ENCODE results near the gene HECA.
"Not testable (repeated sequence)": the region's sequence is repeated elsewhere in the genome, so short reads cannot be mapped to it uniquely, and the experiment has no call there.

HECA gene

GRCh38 chr6:139134817-139135577 is at the start of gene HECA:
TSS of gene HECA (plus strand) at chr6:139135080. CDS start at chr6:139135397, 317 bp downstream.
- peak; percentile 91 for DNase-seq (ENCODE audit: low spot score)

GRCh38 chr6:139091826-139092225 is 43.1 kb upstream of the HECA start:
- DNase-seq (ENCODE audit: low spot score) = no peak

- DNase-seq (ENCODE audit: low spot score) = no peak
Observed at GRCh38 chr6:139099984-139100383, 34.9 kb upstream of the HECA start.

- no peak for DNase-seq (ENCODE audit: low spot score)
Observed at GRCh38 chr6:139107051-139107450, 27.8 kb upstream of the HECA start.

GRCh38 chr6:139108378-139108777 is 26.5 kb upstream of the HECA start:
- no peak for DNase-seq (ENCODE audit: low spot score)

GRCh38 chr6:139109558-139109957 is 25.3 kb upstream of the HECA start:
- no peak for DNase-seq (ENCODE audit: low spot score)

- no peak for DNase-seq (ENCODE audit: low spot score)
Observed at GRCh38 chr6:139112146-139112545, 22.7 kb upstream of the HECA start.

GRCh38 chr6:139112561-139112960 is 22.3 kb upstream of the HECA start:
- no peak for DNase-seq (ENCODE audit: low spot score)

- no peak for DNase-seq (ENCODE audit: low spot score)
Observed at GRCh38 chr6:139114746-139115145, 20.1 kb upstream of the HECA start.

- no peak for DNase-seq (ENCODE audit: low spot score)
Observed at GRCh38 chr6:139115989-139116758, 18.7 kb upstream of the HECA start.

GRCh38 chr6:139117734-139118133 is 17.1 kb upstream of the HECA start:
- DNase-seq (ENCODE audit: low spot score) = no peak

GRCh38 chr6:139119552-139119951 is 15.3 kb upstream of the HECA start:
- DNase-seq (ENCODE audit: low spot score) = no peak

- not testable (repeated sequence) for DNase-seq (ENCODE audit: low spot score)
Observed at GRCh38 chr6:139122823-139123222, 12.1 kb upstream of the HECA start.

- no peak for DNase-seq (ENCODE audit: low spot score)
Observed at GRCh38 chr6:139124887-139125672, 9.8 kb upstream of the HECA start.

GRCh38 chr6:139126255-139126654 is 8.6 kb upstream of the HECA start:
- DNase-seq (ENCODE audit: low spot score) = no peak

GRCh38 chr6:139126931-139127330 is 7.9 kb upstream of the HECA start:
- DNase-seq (ENCODE audit: low spot score) = no peak

- no peak for DNase-seq (ENCODE audit: low spot score)
Observed at GRCh38 chr6:139129284-139129683, 5.6 kb upstream of the HECA start.

GRCh38 chr6:139131736-139132280 is 3.1 kb upstream of the HECA start:
- peak; percentile 38 for DNase-seq (ENCODE audit: low spot score)

- no peak for DNase-seq (ENCODE audit: low spot score)
Observed at GRCh38 chr6:139133262-139134063, 1.4 kb upstream of the HECA start.

- DNase-seq (ENCODE audit: low spot score) = no peak
Observed at GRCh38 chr6:139134064-139134395, 850 bp upstream of the HECA start.

Measured in globus pallidus (tissue), 1 donor.